Stomach (tissue), 4 donors: ENCODE results near the gene ELF1.

Experiments used
- CTCF ChIP-seq, 7 experiments: fragments of 450-650 bp in 4 of 7; fragments of 200-600 bp in 3 of 7; sonication (generic) in 3 of 7; IDR thresholded peaks; one replicate each; pipeline ENCODE4 v1.5.1; 2016 to 2019; ENCODE audit warnings: antibody characterized with exemption in 7 of 7, control low read depth in 2 of 7, mild to moderate bottlenecking in 1 of 7
- EP300 ChIP-seq: sonication (generic); formaldehyde crosslinking; IDR thresholded peaks from one replicate; pipeline ENCODE4 v1.6.1; 2017; ENCODE audit warnings: antibody characterized with exemption
- POLR2A ChIP-seq, 4 donors: fragments of 450-650 bp; IDR thresholded peaks; one replicate each; pipeline ENCODE4 v1.6.1; 2016; ENCODE audit warnings: antibody characterized with exemption in 4 of 4, control low read depth in 2 of 4, mild to moderate bottlenecking in 1 of 4, moderate library complexity in 1 of 4
- POLR2AphosphoS5 ChIP-seq, 3 donors: sonication (generic); formaldehyde crosslinking; IDR thresholded peaks; one replicate each; pipeline ENCODE4 v1.6.1; 2016; ENCODE audit warnings: antibody characterized with exemption in 3 of 3

GRCh38 chr13:41048640-41049039 is 29.5 kb upstream of the ELF1 start:
- no peak for TF ChIP-seq CTCF (IDR thresholded peaks at IDR 0.05)
- no peak for TF ChIP-seq POLR2AphosphoS5 (IDR thresholded peaks at IDR 0.05)
- TF ChIP-seq POLR2A (IDR thresholded peaks at IDR 0.05) = no peak
- TF ChIP-seq EP300 = no peak
